IPS-11a (cell line): ENCODE data around the gene GPR31.
"Not testable (repeated sequence)": the region's sequence is repeated elsewhere in the genome, so short reads cannot be mapped to it uniquely, and the experiment has no call there.

Experiments
- H3K4me3 ChIP-seq: one replicate; pipeline ENCODE4 v1.5.1; 2013; ENCODE audit warnings: low read depth, low read length, control low read depth

The GPR31 gene

DNA sequence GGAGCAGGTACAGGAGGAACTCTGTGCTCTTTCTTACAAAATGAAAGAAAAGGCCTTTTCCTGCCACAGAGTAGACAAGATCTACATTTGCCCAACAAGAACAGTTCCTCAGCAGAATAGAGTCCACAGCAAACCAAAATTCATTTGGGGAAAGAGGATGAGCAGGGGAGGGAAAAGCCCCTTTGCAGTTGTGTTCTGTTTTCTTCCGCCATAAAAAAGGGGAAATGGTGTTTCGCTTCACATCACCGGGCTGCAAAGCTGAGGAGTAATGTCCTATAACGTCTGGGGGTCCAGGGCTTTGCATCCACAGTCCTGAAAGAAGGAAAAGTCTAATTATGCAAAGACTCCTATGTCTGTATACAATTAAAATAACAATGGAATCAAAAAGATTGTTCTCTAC lies at the start of gene GPR31:
Gene GPR31 (minus strand): TSS at position 118 of the 400 bp plus-strand sequence. CDS start 149 bp downstream, outside the sequence.
- H3K4me3 ChIP-seq: no peak within 1 kb of the TSS

DNA sequence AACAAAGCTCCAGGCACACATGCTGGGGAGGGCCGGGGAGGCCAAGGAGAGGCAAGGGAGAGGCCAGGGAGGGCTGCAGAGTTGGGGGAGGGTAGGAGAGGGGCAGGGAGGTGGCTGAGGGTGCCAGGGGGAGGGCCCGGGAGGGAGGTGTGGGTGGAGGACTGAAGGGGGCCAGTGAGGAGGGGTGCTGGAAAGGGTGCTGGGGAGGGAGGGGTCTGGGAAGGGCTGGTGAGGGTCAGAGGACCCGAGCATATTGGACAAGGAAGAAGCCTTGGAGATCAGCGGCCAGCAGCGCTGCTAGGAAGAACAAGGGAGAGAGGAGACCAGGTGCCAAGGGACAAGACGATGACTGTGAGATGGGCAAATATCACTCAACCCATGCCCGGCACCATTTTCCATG lies 49.7 kb upstream of the GPR31 start:
- H3K4me3 ChIP-seq: no peak overlapping the region

DNA sequence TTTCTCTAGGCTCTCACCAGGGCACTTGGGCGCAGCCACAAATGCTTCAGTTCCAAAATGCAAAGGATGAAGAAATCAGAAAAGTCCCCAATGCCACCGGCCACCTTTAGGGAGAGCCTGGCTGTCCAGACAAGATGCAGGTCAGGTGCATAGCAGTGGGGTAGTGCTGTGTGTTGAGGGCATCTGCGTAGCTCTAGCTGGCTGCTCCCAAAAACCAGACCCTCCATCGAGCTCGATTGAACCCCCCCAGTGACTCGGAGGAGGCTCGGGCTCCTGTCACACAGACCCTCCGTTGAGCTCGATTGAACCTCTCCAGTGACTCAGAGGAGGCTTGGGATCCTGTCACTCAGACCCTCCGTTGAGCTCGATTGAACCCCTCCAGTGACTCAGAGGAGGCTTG lies 47.5 kb upstream of the GPR31 start:
- not testable (repeated sequence) for H3K4me3 ChIP-seq

DNA sequence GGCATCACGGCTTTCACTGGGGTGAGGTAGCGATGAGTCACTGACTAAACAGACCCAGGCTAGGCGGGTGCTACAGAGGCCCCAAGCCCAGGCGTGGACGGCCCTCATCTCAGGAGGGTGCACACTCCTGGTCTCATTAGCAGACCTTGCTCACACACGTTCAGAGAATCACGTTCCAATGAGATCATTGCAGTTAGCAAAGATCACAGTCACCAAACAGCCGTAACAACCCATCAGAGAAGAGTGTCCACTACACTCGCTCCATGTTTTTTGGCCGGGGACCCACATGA lies 46.2 kb upstream of the GPR31 start:
- not testable (repeated sequence) for H3K4me3 ChIP-seq

- H3K4me3 ChIP-seq: not testable (repeated sequence)
Observed at GRCh38 chr6:167203261-167204058, 45.7 kb upstream of the GPR31 start.

DNA sequence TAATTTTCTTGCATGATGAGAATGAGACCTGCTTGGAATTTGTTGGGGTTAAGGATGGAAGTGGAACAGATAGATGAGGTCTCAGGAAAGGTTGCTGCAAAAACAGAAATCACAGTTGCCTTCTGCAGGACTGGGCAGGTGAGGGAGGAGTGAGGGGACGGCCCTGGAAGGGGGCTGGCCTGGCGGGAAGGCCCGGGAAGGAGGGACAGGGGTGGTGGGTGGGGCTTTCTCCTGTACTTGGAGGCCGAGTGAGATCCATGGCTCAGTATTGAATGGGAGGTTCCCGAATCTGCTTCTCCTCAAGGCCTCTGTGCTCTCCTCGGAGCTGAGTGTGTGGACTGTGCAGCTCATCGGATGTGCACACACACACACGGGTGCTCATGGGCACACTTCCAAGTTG lies 44.8 kb upstream of the GPR31 start:
- H3K4me3 ChIP-seq: not testable (repeated sequence)

DNA sequence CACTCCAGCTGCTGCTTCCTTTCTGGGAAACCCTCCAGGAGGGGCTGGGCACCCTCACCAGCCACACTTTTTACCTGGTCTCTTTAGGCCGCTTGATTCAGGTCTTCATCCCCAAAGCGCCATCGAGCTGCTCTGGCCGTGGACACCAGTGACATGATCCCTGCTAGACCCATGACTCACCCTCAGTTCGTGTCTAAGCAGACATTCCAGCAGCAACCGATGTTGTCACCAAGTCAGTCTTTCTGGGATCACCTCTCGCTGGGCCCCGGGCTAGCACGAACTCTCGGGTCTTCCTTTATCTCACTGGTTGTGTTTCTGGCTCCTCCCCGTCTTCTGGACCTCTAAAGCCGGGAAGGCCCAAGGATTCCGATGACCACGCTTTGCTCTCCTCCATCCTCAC lies 43.0 kb upstream of the GPR31 start:
- H3K4me3 ChIP-seq: no peak overlapping the region

GRCh38 chr6:167195941-167196610 lies 38.3 kb upstream of the GPR31 start:
- not testable (repeated sequence) for H3K4me3 ChIP-seq

GRCh38 chr6:167193515-167194125 lies 35.8 kb upstream of the GPR31 start:
- not testable (repeated sequence) for H3K4me3 ChIP-seq

GRCh38 chr6:167191043-167191583 lies 33.3 kb upstream of the GPR31 start:
- not testable (repeated sequence) for H3K4me3 ChIP-seq

GRCh38 chr6:167187275-167187674 lies 29.5 kb upstream of the GPR31 start:
- H3K4me3 ChIP-seq: not testable (repeated sequence)

DNA sequence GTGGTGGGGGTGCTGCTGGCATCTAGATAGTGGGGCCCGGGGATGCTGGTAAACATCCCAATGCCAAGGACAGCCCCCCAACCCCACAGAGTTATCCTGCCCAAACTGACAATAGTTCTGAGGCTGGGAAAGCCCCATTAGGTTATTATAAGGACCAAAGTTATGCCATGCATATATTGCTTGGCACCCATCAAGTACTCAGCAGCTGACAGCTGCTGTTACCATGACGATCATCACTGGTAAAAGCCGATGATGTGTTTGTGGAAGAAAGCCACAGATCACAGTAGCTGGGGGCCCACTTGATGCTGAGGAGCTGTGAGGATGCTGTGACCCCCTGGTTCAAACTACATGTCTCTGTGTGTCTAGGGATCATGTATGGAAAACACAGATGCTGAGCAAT lies 27.3 kb upstream of the GPR31 start:
- not testable (repeated sequence) for H3K4me3 ChIP-seq

GRCh38 chr6:167182913-167183314 lies 25.1 kb upstream of the GPR31 start:
- H3K4me3 ChIP-seq: not testable (repeated sequence)

GRCh38 chr6:167181351-167181750 lies 23.6 kb upstream of the GPR31 start:
- H3K4me3 ChIP-seq: not testable (repeated sequence)

GRCh38 chr6:167180086-167180485 lies 22.3 kb upstream of the GPR31 start:
- H3K4me3 ChIP-seq: not testable (repeated sequence)

DNA sequence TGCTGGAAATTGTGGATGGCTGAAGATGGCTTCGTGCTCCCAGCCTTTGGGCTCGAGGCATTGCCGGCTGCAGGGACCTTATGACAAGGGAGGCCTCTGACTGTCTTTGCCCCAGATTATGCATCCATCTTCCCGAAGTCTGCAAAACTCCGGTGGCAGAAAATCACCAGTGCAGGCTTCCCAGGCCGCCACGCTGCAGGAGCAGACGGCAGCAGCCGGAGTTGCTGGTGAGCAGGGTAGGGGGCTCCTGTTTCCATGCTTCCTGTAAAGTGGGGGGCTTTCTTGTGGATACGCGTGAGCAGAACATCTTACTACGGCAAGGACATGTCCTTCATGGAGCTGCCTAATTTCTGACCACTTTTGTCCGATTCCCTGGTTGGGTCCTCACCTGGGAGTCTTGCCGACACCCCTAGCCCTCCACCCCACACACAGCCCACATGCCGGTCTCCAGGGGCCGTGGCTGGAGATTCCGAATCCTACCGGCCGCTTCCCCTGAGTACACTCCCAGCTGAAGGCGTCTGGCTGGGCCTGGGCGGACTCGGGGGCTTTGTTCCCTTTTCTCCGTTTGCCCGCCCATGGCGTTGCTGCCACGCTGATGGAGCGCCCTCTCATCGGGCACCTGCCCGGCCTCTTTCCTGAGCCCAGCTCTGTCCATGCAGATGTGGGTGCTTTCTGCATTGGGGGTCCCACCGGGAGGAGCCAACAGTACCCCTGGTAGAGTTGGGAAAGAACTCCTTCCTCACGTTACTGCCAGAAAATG lies 21.3 kb upstream of the GPR31 start:
- H3K4me3 ChIP-seq: not testable (repeated sequence)

- not testable (repeated sequence) for H3K4me3 ChIP-seq
Observed at GRCh38 chr6:167177271-167177670, 19.5 kb upstream of the GPR31 start.

DNA sequence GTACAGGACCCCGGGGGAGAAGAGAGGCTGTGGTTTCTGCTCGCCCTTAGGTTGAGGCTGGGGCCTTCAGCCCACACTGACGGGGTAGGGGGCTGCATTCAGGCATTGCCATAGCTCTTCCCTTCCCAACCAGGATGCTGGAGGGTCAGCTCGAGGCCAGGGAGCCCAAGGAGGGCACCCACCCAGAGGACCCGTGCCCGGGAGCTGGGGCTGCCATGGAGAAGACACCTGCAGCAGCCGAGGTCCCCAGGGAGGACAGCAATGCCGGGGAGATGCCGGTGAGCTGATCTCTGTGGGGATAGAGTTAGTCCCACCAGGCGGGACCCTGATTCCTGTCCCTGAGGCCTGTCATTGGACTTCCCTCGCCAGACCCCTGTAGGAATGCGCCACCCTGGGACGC lies 14.2 kb upstream of the GPR31 start:
- H3K4me3 ChIP-seq: not testable (repeated sequence)

- not testable (repeated sequence) for H3K4me3 ChIP-seq
Observed at GRCh38 chr6:167171300-167171699, 13.5 kb upstream of the GPR31 start.

DNA sequence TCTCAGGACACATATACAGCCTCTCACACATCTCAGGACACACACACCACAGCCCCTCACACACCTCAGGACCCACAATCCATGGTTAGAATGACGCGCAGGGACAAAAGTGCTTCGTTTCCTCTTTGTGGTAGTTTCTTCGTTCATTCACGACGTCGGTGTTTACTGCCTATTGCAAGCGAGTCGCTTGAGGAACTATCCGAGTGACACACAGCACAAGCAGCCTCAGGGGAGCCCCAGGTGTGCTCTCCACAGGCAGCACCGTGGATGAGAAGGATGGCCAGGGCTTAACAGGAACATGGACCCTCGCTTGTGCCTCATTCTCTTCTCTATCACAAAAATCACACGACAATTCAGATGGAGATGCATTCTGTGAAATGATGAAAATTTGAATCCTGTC lies 12.1 kb upstream of the GPR31 start:
- H3K4me3 ChIP-seq: not testable (repeated sequence)

DNA sequence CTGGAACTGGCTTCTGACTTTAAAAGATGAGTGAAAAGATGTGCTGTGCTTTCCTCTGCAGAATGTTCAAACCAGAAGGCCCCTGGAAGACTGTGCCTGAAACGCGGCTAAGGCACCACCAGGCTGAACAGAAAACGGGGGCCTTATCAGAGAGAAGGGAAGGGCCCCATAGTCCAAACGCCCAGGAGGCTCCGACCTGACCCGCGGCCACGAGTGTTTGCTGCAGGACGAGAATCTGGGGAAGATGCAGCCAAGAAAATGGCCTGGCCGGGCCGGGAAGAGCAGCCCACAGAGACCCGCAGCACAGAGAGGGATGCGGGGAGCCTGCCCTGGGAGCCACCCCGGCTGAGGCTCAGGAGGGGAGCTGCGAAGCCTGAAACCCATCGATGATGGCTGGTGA lies 10.5 kb upstream of the GPR31 start:
- not testable (repeated sequence) for H3K4me3 ChIP-seq
